HG02884 (cell line): ENCODE data around the gene CASTOR1.
A peak's percentile ranks its signal among the peaks of the same experiment; 100 is the strongest.
"Not testable (repeated sequence)": the region's sequence is repeated elsewhere in the genome, so short reads cannot be mapped to it uniquely, and the experiment has no call there.

ENCODE experiments used
- ATAC-seq: cut with Tn5 transposase; IDR thresholded peaks from one replicate; pipeline ENCODE4 v1.9.1; 2021; ENCODE audit warnings: mild to moderate bottlenecking, moderate library complexity; ENCODE audit not compliant: unreplicated experiment

CASTOR1 gene

DNA sequence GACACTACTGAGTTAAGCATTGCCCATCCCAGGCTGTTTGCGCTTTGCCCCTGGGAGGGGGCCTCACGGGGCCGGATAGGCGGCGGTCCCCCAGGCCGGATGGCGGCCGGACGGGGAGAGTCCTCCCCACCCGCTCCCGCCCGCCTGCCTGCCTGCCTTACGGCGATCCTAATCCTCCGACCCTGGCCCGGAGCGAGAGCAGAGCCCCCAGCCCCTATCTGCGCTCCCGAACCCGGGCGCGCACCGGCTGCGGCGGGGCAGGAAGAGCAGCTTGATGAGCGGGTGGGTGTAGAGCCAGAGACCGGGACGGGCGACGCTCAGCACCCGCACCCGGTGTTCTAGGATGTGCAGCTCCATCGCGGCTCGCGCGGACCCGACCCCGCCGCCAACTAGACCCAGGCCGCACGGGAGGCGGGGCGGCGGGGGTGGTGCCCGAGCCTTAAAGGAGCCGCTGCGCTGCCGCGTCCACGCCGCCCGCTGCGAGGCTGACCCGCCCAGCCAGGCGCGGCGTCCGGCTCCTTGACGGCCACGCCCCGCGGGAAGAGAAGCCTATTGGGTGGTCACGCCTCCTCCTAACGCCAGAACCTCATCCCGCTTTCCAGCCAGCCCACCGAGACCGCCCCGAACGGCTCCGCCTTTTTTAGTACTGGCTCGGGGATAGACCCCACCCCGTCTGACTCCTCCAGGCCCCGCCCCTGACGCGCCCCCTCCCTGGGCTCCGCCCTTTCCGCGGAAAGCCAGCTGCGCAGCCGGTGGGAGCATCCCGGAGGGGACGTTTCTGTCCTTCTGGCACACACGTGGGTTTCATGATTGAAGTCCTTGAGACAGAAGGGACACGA lies at the start of gene CASTOR1:
TSS of gene CASTOR1 (minus strand) at position 365 of the 839 bp plus-strand sequence. CDS start at position 357, 8 bp downstream.
- peak; percentile 76 for ATAC-seq

GRCh38 chr22:30338802-30339201 lies 49.5 kb upstream of the CASTOR1 start:
- no peak for ATAC-seq

- not testable (repeated sequence) for ATAC-seq
These were observed 49.0 kb upstream of the CASTOR1 start for GRCh38 chr22:30338341-30338740.

DNA sequence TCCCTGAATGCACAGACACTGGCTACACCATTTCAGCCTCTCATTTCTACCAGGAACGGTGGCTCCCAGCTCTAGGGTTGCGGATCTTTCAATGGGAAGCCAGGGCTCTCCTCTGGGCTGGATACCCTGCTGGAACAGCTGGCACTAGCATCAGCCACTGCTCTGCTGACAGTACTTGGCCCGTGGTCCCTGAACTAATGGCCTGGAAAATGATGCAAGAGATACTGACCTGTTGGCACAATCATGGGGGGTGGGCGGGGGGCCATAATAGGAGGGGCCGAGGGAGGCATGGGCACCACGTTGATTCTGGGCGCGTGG lies 48.1 kb upstream of the CASTOR1 start:
- ATAC-seq = no peak

GRCh38 chr22:30336752-30337460 lies 47.6 kb upstream of the CASTOR1 start:
- ATAC-seq = no peak

DNA sequence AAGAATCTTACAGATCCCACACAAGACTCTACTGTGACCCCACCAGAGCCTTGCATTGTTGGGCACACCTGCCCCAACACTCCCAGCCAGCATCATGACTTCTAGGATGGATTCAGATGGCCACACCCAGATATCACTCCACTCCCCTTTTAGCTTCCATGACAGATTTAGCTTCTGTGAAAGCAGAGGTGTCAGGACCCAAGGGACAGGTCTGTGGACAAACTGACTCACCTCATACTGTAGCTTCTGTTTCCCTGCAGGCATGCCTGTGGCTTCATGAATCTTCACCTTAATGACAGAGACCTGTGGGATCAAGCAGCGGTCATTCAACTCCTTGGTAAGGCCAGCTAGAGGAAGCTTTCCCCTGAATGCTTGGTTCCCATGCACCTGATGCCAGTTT lies 45.9 kb upstream of the CASTOR1 start:
- ATAC-seq = no peak

DNA sequence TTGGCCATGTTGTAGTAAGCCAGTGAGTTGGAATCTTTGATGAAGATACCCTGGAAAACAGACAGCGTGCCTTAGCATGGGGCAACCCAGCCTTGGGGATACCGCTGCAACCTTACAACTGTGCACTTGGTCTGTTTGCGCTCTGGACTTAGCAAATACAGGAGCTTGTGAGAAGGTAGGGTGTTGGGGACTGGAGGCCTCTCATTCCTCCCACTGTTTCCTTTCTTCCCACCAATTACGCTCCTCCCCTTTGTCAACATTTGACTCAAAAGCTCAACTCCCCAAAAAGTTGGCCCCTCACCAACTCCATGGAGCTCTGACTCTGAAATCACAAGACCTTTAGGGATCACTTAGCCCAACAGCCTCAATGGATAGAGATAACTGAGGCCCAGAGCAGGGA lies 45.3 kb upstream of the CASTOR1 start:
- ATAC-seq = no peak

- ATAC-seq = no peak
These were observed 44.4 kb upstream of the CASTOR1 start for GRCh38 chr22:30333707-30334087.

GRCh38 chr22:30332994-30333706 lies 43.8 kb upstream of the CASTOR1 start:
- ATAC-seq = no peak

DNA sequence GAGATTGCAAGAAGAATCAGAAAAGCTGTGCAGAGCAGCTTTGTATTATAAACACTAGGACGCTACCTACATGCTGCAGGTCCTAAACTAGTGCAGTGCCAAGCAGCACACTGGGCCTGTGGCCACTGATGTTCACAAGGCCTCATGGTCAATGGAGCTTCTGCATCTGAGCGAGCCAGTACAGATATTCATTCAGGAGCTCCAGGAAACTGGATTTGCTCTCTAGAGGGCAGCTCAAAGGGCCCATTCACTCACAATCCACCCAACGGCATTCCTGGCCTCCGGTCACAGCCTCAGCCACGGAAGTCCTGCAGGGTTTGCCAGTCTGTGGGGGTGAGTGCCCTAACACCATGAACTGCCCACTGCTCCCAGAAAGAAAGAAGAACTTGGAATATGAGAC lies 43.2 kb upstream of the CASTOR1 start:
- no peak for ATAC-seq

GRCh38 chr22:30328466-30329049 lies 39.3 kb upstream of the CASTOR1 start:
- no peak for ATAC-seq

DNA sequence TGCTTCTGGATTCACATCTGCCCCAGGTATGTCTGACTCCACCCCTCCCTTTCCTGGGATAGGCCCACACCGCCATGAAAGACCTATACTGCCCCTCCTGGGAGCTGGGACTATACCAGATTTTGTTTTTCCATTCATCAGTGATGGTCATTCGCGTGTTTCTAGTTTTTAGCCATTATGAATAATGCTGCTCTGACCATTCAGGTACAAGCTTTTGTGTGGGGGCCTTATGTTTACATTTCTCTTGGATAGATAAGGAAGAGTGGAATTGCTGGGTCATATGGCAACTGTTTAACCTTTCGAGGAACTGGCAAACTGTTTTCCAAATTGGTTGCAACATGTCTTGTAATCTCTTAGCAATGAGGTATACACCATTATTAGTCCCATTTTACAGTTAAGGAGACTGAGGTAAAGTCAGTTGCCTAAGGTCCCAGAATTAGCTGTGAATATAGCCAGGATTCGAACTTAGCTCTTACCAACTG lies 38.6 kb upstream of the CASTOR1 start:
- ATAC-seq = no peak

GRCh38 chr22:30326706-30327362 lies 37.5 kb upstream of the CASTOR1 start, which contains the start of gene TBC1D10A:
Gene TBC1D10A (minus strand): TSS chr22:30326941. CDS start chr22:30326881, 60 bp downstream.
- peak; percentile 86 for ATAC-seq

DNA sequence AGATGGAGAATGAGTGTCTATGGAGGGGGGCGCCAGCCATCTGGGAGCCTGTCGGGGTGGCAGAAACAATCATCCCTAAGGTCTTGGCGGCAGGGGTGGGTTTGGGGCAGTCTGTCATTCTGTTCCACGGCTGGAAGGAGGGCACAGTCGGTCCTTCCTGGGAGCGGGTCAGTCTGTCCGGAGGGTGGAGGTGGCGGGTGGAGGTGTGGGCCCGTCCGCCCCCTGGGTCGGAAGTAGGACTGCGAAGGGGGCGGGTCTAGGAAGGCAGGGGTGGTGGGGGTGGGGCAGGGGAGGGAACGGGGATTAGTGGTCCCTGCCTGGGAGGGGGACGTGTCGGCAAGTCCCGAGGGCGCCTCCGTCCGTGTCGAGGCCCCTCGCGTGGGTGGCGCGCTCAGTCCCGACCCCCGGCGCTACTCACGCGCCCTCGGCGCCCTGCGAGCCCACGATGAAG lies 37.0 kb upstream of the CASTOR1 start:
- ATAC-seq = peak; percentile 23

DNA sequence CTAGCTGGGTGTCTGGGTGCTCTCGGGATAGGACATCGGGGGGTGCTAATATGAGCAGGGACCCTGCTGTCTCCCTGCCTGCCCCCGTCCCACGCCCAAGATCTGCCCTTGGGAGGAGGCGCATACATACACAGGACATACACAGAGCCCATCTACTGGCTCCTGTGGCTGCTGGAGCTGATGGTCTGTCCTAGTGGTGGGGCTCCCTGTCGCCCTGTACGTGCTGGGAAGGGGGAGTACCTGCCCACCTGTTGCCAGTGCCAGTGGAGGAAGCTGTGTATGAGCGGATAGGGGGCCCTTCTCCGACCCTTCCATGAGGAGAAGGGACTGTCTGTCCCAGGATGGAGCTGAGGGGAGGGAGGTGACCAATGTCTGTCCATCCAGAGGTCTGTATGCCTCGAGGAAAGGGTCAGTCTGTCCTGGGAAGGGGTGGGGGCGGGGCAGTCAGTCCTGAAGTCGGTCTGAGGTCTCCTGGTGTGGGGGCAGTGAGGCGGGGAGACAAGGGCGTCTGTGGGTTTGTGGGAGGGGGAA lies 36.5 kb upstream of the CASTOR1 start:
- ATAC-seq = no peak

GRCh38 chr22:30325065-30325720 lies 35.9 kb upstream of the CASTOR1 start:
- no peak for ATAC-seq

- ATAC-seq = no peak
These were observed 34.9 kb upstream of the CASTOR1 start for GRCh38 chr22:30324014-30324730.

- ATAC-seq = no peak
These were observed 33.9 kb upstream of the CASTOR1 start for GRCh38 chr22:30323246-30323645.

- ATAC-seq = no peak
These were observed 32.2 kb upstream of the CASTOR1 start for GRCh38 chr22:30321461-30321860.
